GM12873 (cell line): ENCODE results near the gene MAML3.

Source experiments
- TF ChIP-seq, protein P1 (sequence below): IDR thresholded peaks from 2 replicates; pipeline ENCODE4 v1.5.1; 2012; ENCODE audit warnings: low read depth, mild to moderate bottlenecking, moderate library complexity, low read length, control low read depth; ENCODE audit not compliant: insufficient read depth; ENCODE audit errors: missing control alignments

MAML3 gene

DNA sequence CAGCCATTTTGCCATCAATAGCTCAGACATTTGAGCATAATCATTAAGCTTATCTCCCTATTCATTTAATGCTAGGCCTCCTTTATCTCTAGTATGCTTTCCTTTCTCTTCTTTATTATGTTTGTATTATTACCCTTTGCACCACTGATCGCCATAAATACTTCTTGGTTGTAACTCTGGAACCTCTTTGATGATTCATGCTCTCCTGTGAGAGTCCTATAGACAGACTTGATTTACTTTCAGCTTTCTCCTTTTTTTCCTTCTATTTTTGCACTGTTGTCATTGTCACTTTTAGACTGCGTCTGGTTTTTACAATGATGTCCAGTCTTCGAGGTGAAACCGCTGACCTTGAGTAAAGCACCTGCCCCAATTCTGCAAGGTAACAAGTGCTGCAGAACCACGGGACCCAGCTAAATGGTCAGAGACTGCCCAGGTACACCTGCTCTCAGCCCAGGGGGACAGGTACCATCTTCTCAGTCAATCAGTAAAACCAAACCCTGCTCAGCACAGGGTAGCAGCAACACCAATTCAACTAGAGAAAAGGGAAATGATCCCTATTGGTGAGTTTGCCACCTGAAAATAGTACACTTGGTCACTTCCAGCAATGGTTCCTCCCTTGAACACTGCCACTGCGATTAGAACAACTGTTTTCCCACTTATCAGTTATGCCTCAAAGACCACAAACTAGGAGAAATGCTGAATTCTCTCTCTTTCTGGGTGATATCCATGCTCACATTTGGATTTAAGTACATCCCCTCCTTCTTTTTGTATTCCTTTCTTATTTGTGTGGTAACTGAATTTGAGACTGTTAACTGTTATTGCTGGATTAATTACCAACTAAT lies 125.1 kb downstream of the MAML3 start:
- TF ChIP-seq, protein P1, sequence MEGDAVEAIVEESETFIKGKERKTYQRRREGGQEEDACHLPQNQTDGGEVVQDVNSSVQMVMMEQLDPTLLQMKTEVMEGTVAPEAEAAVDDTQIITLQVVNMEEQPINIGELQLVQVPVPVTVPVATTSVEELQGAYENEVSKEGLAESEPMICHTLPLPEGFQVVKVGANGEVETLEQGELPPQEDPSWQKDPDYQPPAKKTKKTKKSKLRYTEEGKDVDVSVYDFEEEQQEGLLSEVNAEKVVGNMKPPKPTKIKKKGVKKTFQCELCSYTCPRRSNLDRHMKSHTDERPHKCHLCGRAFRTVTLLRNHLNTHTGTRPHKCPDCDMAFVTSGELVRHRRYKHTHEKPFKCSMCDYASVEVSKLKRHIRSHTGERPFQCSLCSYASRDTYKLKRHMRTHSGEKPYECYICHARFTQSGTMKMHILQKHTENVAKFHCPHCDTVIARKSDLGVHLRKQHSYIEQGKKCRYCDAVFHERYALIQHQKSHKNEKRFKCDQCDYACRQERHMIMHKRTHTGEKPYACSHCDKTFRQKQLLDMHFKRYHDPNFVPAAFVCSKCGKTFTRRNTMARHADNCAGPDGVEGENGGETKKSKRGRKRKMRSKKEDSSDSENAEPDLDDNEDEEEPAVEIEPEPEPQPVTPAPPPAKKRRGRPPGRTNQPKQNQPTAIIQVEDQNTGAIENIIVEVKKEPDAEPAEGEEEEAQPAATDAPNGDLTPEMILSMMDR, result no peak

DNA sequence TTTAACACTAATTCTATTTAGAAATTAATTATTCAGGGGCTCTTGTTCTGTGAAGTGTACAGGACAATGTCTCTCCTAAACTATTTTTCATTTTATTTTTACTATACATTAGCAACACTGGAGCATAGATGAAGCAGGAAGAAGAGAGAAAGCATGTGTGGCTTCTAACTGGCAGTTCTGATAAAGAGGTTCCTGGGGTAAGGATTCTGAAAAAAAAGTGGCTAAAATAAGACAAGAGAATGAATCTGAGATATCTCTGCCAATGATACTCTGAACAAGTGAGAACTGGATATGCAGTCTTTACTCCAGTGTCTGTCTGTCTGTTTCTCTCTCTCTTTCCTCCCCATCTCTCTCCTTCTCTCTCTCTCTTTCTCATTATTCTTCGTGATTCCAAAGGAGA lies 125.9 kb downstream of the MAML3 start:
- TF ChIP-seq, protein P1, result no peak

DNA sequence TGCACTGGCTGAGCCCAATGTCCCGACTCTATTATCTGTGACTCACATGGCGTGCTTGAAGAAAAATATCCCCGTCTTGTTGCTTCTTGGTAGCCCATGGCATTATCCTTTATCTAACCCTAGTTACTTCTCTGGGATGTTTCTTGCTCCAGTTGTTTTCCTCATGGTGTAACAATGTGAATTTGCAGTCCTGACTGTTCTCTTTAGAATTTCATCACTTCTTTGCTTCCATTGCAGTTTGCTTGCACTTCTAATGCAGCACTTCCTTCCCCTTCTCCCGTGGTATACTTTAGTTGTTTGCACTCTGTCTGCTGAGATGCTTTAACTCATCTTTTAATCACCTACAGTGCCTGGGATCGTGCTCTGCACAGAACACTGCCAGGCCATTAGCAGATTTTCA lies 126.9 kb downstream of the MAML3 start:
- TF ChIP-seq, protein P1, result no peak

DNA sequence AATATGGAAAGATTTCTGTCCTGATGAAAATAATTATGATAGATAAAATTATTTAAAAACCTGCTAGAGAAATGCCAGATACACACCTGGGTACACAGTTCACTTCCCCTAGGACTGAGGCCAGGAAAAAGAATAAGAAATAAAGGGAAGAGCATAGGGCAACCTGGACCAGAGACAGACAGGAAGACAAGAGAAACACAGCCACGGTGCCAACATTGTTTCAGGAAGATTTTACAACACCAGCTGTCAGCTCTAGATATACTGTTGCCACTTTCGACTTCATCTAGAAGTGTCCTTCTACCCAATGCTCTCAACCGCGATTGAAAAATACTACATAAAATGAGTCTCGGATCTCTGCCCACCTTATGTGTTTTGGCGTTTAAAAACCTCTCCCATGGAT lies 128.5 kb downstream of the MAML3 start:
- TF ChIP-seq, protein P1, result no peak

DNA sequence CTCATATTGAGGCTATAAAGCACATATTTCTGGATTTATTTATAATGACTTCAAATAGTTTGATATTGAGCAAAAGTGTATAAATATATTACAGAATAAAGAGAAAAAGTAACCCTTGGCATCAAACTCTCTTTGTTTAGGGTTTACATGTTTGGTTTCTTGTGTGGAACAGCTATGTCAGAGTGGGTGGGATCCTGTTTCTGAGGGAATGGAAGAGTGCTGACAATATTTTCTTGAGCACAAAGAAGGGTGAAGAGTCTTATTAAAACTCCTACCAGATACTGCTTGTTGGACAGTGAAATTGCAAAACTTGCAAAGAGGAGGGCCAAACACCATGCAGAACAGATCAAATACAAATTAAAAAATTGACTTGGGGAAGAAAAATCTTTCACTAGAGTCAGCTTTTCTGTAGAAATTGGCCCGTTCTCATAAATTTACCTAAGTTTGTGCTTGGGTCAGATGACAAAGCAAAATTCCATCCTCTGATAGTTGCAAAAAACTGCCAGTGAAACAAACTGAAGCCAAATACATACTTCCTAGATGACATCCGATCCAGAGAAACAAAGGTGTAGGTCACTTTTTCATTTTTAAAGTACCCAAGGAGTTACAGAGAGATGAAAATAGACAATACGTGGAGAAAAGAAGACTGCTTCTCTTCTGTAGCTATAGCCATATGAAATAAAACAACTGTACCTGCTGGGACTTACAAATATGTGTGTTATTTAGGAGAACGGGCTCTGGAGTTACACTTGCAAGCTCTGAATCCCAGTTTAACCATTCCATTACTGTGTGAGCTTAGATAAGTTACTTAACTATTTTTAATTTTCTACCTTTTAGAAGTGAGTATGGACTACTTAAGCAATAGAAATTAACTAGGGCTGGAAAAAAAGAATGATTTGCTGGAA lies 133.3 kb downstream of the MAML3 start:
- TF ChIP-seq, protein P1, result no peak

DNA sequence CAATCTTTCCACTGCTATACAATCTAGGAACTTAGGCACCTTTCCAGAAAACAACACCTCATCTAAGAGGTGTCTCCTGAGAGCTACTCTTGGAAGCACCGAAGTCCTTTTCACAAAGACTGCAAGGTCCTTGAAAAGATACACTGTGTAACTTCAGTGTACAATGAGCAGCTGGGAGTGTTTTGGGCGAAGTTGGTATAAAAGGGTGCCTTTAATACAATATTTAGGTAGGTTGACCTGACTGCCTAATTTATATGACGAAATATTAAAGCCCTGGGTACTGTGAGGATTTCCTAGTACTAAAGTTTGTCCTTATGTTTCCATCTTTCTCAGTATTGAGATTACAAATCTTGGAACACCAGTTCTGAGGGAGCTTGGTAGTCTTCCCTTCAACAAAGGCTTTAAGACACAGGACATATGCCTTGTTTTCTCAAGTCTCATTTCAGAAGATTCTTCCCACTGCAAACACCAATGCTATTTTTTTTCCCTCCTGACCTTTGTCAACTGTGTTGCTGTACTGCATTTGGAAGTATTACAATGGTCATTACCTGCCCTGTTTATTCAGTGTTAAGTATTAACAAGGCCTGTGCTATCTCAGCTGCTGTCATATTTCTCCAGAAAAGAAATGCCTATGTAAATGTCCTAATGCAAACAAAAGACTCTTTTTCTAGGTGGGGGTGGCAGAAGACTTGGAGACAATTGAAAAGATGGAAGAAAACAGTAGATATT lies 134.2 kb downstream of the MAML3 start:
- TF ChIP-seq, protein P1, result no peak
